HG03439 (cell line): ENCODE measurements around the gene GUCY1A1.
"Not testable (repeated sequence)": the region's sequence is repeated elsewhere in the genome, so short reads cannot be mapped to it uniquely, and the experiment has no call there.

Experiments used
- ATAC-seq: cut with Tn5 transposase; IDR thresholded peaks from one replicate; pipeline ENCODE4 v1.9.1; 2021; ENCODE audit warnings: mild to moderate bottlenecking, moderate library complexity; ENCODE audit not compliant: unreplicated experiment

The GUCY1A1 gene, protein sequence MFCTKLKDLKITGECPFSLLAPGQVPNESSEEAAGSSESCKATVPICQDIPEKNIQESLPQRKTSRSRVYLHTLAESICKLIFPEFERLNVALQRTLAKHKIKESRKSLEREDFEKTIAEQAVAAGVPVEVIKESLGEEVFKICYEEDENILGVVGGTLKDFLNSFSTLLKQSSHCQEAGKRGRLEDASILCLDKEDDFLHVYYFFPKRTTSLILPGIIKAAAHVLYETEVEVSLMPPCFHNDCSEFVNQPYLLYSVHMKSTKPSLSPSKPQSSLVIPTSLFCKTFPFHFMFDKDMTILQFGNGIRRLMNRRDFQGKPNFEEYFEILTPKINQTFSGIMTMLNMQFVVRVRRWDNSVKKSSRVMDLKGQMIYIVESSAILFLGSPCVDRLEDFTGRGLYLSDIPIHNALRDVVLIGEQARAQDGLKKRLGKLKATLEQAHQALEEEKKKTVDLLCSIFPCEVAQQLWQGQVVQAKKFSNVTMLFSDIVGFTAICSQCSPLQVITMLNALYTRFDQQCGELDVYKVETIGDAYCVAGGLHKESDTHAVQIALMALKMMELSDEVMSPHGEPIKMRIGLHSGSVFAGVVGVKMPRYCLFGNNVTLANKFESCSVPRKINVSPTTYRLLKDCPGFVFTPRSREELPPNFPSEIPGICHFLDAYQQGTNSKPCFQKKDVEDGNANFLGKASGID

GRCh38 chr4:155666344-155667221, at the start of gene GUCY1A1:
Gene GUCY1A1, plus strand, starts transcription at chr4:155666848. Its CDS starts 30,020 bp downstream, at chr4:155696868.
- peak; percentile 28 for ATAC-seq

- no peak for ATAC-seq
Measured at GRCh38 chr4:155617296-155617695, 49.4 kb upstream of the GUCY1A1 start.

GRCh38 chr4:155618183-155618838, 48.3 kb upstream of the GUCY1A1 start:
- no peak for ATAC-seq

DNA sequence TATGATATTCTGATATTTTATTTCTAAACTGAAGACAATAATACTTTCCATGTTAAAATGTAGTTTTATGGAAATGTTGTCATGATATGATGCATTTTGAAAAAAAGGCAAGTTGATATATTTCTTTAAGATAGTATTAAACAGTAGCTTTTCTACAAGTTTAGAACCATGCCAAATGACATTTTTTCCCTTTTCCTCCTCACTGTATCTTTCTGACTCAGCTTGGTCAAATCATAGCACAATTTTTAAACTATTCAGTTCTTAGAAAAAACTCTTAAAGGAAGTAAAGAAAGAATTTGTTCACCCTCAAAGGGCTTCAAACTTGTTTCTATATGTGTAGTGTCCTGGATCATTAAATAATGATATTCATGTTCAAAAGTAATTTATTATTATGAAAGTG, 46.0 kb upstream of the GUCY1A1 start:
- no peak for ATAC-seq

GRCh38 chr4:155624478-155624877, 42.2 kb upstream of the GUCY1A1 start:
- peak; percentile 78 for ATAC-seq

DNA sequence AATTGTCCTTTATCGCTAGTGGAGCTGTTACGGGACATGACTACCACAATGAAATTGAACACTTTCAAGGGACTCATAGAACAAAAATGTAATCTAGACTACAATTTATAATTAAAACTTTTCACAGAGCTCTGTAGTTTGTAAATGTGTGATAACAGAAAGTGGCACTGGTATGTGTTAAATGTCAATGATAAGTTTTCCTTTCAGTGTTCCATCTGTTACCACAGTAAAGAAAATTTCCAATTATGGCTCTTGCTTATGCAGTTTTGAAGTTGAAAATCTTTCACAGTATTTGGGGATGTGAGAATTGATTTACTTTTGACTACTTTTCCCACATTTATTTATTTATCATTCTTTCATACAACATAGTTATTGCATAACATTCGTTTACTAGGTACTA, 40.1 kb upstream of the GUCY1A1 start:
- ATAC-seq: no peak

GRCh38 chr4:155629183-155629825, 37.3 kb upstream of the GUCY1A1 start:
- ATAC-seq: no peak

DNA sequence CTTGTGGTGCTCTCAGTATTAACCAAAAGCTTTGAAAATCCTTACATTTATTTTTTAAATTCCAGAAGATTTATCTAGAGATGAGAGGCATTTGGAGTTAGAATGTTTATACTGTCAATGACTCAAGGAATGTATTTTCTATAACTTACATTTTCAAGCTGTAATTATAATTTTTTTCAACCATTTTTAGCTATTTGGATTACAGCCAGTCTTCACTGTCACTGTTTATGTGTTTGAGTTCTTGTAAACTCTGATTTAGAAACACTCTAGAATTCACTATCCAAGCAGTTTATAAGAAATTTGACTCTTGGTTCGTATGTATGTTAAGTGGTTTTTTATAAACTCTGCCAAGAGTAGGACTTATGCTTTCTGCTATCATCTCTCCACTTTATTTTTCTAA, 36.7 kb upstream of the GUCY1A1 start:
- ATAC-seq: no peak

DNA sequence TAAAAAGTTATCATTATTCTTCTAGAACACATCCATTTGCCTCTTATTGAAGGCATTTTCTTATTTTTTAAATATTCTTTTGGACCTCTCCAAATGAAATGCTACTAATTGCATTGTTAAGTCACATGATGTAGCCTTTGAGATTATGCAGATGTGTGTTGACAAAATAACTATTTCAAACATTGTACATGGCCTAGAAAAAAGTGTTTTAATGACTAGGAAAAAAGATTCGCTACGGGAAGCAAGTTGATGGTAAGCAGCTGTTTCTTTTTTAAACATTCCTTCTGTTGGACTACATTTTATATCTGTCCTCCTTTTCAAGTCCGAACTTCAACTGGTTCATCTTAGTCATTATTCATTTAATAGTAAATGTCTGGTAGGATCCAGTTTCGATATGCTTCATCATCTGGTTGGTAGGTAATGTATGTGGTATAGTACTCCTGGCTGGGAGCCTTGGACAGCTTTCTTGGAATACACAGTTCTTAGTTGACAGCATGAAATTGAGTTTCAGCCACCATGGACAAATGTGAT, 34.3 kb upstream of the GUCY1A1 start:
- no peak for ATAC-seq

DNA sequence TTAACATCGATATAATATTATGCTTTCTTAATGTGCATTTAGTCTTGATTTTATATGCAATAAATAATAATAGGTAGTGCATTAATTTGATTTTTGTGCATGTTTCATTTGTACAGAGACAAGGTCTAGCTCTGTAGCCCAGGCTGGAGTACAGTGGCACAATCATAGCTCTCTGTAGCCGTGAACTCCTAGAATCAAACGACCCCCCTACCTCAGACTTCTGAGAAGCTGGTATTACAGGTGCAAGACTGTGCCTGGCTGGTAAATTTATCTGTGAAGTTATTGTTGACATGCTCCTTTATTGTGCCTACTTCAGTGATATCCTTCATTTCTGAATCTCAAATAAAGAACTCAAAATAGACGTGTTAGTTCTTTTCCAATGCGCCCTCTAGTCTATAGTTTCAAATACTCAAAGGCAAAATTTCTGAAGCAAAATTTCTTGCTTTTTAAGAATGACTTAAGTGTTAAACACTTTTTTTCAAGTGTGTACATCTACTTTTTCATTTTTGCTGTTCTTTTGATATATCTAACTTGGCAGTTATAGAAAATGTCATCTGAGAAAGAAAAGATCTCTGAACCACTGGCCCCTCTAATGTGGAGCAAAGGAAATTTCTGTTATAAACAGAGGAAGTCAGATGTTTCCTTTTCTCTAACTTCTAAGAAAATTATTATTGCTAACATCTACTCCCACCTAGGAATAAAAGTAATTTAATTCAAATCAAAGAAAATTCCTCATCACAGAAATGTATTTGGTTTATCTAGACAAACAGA, 28.3 kb upstream of the GUCY1A1 start:
- no peak for ATAC-seq

GRCh38 chr4:155639704-155640523, 26.7 kb upstream of the GUCY1A1 start:
- ATAC-seq: peak; percentile 69

DNA sequence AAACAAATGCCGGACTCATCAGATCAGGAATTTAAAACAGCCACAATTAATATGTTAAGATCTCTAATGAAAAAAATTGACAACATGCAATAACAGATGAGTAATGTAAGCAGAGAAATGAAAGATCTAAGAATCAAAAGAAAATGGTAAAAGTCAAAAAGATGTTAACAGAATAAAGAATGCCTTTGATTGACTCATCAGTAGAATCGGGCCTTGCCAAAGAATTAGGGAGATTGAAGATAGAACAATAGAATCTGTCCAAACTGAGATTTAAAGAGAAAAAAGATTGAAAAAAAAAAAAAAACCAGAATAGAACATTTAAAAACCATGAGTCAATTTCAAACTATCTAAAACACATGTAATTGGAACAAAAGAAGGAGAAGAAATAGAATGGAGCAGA, 25.9 kb upstream of the GUCY1A1 start:
- no peak for ATAC-seq

- ATAC-seq: no peak
Measured at GRCh38 chr4:155643087-155643486, 23.6 kb upstream of the GUCY1A1 start.

DNA sequence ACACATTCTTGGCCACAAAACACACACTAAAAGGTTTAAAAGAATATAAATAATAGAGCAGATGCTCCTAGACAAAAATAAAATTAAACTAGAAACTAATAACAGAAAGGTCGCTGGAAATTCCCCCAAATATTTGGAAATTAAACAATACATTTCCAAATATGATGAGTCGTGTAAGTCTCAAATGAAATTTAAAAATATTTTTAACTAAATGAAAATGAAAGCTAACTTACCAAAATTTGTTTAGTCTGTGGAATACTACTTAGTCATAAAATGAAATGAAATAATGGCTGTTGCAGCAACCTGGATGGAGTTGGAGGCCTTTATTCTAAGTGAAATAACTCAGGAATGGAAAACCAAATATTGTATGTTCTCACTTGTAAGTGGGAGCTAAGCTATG, 20.6 kb upstream of the GUCY1A1 start:
- ATAC-seq: no peak

- ATAC-seq: not testable (repeated sequence)
Measured at GRCh38 chr4:155650785-155651184, 15.9 kb upstream of the GUCY1A1 start.

DNA sequence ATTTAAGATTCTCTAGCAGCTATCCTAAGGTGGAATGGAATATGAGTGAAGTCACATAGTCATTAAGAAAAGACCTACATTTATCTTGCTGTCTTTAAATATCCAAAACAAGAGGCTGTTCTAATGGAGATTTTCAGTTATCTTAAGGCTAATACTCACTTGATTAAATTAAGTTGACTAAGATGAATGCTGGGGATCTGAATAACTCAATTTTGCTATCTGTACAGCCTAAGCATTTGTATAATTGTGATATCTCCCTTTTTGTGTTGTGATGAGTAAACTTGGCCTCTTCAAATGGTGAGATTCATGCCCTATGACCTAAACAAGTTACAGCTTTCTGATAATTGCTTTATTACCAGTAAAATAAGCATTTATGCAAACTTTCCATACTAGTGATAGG, 13.6 kb upstream of the GUCY1A1 start:
- ATAC-seq: no peak

DNA sequence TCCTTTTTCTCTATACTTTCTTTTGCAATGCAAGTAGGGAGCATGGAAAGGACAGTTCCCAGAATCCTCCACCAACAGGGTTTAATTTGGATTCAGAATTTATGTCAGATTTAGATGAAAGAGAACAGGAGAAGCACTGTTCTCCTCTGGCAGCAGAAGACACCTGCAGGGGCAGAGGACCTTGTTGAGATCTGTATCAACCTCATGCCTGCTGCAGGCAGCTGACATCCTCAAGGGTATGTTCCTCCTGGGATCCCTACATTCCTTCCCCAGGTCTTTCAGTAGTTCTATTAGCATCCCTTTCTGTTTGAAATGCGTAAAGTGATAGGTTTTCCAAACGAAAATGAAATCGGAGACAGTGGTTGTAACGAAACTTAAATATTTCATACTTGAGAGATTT, 10.6 kb upstream of the GUCY1A1 start:
- ATAC-seq: no peak

GRCh38 chr4:155657169-155657568, 9.5 kb upstream of the GUCY1A1 start:
- no peak for ATAC-seq
